ENCODE results near the gene OTUD4.
"Not testable (repeated sequence)": the region's sequence is repeated elsewhere in the genome, so short reads cannot be mapped to it uniquely, and the experiment has no call there.

The OTUD4 gene

GRCh38 chr4:145180298-145181090 is at the start of gene OTUD4:
Gene OTUD4 (minus strand): TSS chr4:145180589. CDS start chr4:145179973, 616 bp downstream.
- DNase-seq: peak; percentile 94 to 98

- DNase-seq: not testable (repeated sequence)
These were observed 42.8 kb upstream of the OTUD4 start for GRCh38 chr4:145223228-145223627.

- DNase-seq: not testable (repeated sequence)
These were observed 41.1 kb upstream of the OTUD4 start for GRCh38 chr4:145221529-145221928.

- no peak for DNase-seq
These were observed 38.7 kb upstream of the OTUD4 start for GRCh38 chr4:145219090-145219489.

- no peak for DNase-seq
These were observed 37.9 kb upstream of the OTUD4 start for GRCh38 chr4:145218251-145218650.

GRCh38 chr4:145217349-145217748 is 37.0 kb upstream of the OTUD4 start:
- no peak for DNase-seq

- DNase-seq: peak in 1 of 2 donors; percentile 16
These were observed 36.1 kb upstream of the OTUD4 start for GRCh38 chr4:145216535-145216934.

- no peak for DNase-seq
These were observed 32.9 kb upstream of the OTUD4 start for GRCh38 chr4:145213245-145213644.

- no peak for DNase-seq
These were observed 27.5 kb upstream of the OTUD4 start for GRCh38 chr4:145207934-145208333.

- DNase-seq: peak in 1 of 2 donors; percentile 50
These were observed 23.0 kb upstream of the OTUD4 start for GRCh38 chr4:145203410-145203809.

GRCh38 chr4:145200366-145200765 is 20.0 kb upstream of the OTUD4 start:
- DNase-seq: no peak

GRCh38 chr4:145199051-145199716 is 18.8 kb upstream of the OTUD4 start:
- no peak for DNase-seq

- no peak for DNase-seq
These were observed 16.4 kb upstream of the OTUD4 start for GRCh38 chr4:145196747-145197146.

GRCh38 chr4:145195167-145195952 is 15.0 kb upstream of the OTUD4 start:
- no peak for DNase-seq

GRCh38 chr4:145189981-145190380 is 9.6 kb upstream of the OTUD4 start:
- no peak for DNase-seq

GRCh38 chr4:145186729-145187128 is 6.3 kb upstream of the OTUD4 start:
- no peak for DNase-seq

GRCh38 chr4:145183581-145183980 is 3.2 kb upstream of the OTUD4 start:
- no peak for DNase-seq

- no peak for DNase-seq
These were observed 2.6 kb upstream of the OTUD4 start for GRCh38 chr4:145183023-145183422.

GRCh38 chr4:145182222-145182621 is 1.8 kb upstream of the OTUD4 start:
- DNase-seq: no peak

- DNase-seq: no peak
These were observed 707 bp upstream of the OTUD4 start for GRCh38 chr4:145181091-145181501.

- DNase-seq: not testable (repeated sequence)
These were observed 510 bp downstream of the OTUD4 start for GRCh38 chr4:145179861-145180297.

GRCh38 chr4:145179281-145179860 is 1.0 kb downstream of the OTUD4 start:
- peak; percentile 48 to 61 for DNase-seq

- DNase-seq: peak in 1 of 2 donors; percentile 46
These were observed 1.6 kb downstream of the OTUD4 start for GRCh38 chr4:145178740-145179280.
